Measurements from ENCODE around the gene P2RY2.
"Not testable (repeated sequence)": the region's sequence is repeated elsewhere in the genome, so short reads cannot be mapped to it uniquely, and the experiment has no call there.

P2RY2 gene

GRCh38 chr11:73188301-73188700, 29.8 kb upstream of the P2RY2 start:
- DNase-seq: no peak

DNA sequence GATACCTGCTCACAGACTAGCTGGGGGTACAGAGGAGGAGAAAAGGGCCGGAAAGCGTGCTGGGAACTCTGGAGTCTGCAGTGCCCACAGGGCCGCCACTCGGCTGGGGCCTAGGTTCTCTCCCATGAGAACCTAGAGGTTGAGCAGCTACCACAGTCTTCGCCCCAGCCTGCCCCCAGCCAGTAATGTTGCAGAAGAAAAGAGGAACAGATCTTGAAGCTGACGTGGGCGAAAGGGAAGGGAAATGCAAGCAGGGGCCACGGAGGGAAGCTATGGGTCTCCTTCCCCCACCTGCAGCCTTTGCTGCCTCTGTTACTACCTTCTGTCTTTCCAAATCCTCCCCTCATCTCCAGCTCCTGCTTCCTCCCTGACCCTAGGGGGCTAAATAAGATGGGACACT, 28.8 kb upstream of the P2RY2 start:
- no peak for DNase-seq

DNA sequence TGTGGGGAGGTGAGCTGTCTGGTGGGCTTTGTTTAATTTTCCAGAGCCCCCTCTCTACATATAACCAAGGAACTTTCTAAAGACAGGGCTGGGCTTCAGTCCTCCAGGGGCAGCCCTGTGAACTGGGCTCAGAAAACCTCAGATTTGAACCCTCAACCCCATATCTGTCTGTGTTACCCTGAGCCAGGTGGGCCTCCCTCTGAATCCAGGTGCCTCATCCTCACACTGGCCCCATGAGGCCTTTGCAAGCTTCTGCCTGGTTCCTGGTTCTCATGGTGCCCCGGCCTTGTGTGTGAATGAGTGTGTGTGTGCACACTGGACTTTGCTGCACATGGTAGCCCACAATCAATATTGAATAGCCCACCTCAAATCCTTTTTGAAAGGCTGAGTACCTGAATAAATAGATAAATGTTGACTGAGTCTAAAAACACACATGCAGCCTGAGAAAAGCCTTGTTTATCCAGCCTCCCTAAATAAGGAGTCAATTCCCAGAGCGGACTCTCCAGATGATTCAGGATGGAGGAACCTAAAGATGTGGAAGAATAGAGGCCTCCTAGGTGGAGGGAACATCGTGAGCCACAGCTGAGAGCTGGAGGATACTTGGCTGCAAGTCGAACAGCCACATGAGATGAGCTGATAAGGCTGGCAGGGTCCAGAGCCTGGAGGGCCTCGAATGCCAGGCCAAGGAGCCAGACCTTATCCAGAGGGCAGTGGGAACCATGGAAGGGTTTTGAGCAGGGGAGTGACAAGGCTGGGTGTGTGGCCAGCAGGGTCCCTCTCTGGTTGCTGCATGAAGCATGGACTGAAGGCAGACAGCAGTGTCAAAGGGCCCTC, 28.1 kb upstream of the P2RY2 start:
- DNase-seq: no peak

GRCh38 chr11:73190557-73190885, 27.6 kb upstream of the P2RY2 start:
- DNase-seq: no peak

GRCh38 chr11:73191151-73191550, 26.9 kb upstream of the P2RY2 start:
- DNase-seq: no peak

DNA sequence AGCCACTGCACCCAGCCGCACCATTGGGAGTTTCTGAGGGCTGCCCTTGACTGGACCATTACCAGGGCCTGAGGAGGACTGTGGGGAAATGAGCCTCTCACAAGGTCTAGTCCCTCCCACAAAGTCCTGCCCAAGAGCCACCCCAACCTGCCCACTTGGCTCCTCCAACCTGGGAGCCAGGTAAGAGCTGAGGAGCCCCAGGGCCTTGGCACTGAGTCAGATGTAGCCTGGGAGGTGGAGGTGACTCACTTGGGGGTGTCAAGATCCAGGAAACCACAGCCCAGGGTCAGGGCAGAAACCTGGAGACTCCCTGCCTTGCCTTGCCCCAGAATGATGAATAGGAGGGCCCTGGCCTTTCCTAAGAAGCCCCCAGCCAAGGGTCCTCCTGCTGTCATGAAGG, 25.8 kb upstream of the P2RY2 start:
- DNase-seq: no peak

GRCh38 chr11:73193251-73194033, 24.6 kb upstream of the P2RY2 start:
- DNase-seq: no peak

DNA sequence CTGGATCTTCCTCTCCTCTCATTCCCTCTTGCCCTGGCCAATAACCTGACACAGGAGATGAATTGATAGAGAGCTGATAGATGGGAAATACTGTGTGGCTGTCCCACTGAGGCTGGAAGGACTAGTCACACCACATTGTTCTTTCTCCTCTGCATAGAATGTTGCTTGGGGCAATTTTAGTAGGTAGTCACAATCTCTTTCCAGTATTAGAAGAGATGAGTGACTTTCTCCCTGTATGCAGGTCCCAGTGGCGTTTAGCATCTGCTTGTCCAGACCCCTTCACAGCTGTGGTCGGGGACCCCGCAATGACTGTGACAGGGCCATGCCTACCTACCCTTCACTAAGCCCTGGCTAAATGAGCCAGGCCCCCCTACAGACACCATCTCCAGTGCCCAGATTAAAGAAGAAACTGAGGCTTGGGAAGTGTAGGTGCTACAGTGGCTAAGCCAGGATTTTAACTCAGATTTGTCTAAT, 24.0 kb upstream of the P2RY2 start:
- no peak for DNase-seq

GRCh38 chr11:73194593-73194992, 23.5 kb upstream of the P2RY2 start:
- no peak for DNase-seq

DNA sequence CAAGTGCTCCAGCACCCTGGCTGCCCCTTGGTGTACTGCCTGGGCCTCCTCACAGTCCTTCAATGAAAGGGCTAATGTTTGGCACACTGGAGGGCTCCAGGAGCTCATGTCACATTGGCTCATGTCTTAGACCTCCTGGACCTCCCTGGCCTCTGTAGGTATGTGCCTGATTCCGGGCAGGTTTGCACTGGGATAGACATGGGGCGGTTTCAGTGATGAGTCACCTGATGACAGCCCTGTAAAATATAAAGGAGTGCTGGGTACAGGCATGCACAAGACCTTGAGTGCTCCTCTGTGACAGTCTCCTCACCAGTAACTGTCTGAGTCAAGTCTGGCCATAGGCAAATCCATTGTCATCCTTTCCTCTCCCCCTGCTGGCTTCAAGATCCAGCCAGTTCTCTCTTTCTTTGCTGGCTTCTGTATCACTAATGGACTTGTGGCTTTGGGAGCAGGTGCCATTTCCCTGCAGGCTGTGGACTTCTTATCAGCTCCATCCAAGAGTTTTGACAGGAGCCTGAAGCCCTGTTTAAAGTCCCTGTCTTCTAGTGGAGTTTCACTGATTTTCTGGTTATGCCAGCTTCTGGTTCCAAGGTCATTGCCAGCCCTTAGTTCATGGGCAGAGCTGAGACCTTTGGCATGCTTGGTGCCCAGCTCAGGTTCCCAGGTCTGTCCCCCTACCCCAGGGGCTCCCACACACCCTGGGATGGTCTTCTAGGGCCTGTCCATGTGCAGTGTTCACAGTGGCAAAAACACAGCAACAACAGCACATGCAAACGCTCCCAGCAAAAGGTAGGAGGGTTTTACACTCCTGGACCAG, 22.7 kb upstream of the P2RY2 start:
- no peak for DNase-seq

- no peak for DNase-seq
These were observed 21.5 kb upstream of the P2RY2 start for GRCh38 chr11:73196576-73196975.

DNA sequence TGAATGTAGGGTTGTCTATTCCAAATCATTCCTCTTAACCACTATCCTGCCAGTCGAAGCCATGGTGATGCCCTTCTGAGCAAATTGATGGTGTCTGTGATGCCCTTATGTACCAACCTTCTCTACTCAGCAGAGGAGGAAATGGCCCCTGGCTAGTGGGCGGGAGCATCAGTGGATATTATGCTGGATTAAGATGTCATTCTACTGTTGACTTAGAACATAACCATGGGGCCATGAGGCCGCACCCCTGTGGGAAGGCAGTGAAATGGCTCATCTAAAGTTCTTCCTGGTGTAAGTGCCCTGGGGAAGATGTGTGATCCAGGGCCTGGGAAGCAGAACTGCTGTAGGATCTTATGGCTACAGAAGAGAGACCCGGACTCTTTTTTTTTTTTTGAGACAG, 20.7 kb upstream of the P2RY2 start:
- no peak for DNase-seq

DNA sequence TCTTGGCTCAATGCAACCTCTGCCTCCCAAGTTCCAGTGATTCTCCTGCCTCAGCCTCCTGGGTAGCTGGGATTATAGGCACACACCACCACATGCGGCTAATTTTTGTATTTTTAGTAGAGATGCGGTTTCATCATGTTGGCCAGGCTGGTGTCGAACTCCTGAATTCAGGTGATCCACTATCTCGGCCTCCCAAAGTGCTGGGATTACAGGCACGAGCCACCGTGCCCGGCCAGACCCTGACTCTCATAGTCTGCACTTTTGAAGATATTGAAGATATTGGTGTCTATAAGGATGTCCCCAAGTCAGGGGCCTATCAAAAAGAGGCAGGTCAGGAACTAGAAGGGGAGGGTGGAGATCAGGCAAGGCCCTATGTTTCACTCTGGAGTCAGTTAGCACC, 20.3 kb upstream of the P2RY2 start:
- not testable (repeated sequence) for DNase-seq

- DNase-seq: no peak
These were observed 19.4 kb upstream of the P2RY2 start for GRCh38 chr11:73198677-73199076.

- DNase-seq: no peak
These were observed 18.6 kb upstream of the P2RY2 start for GRCh38 chr11:73199446-73199845.

DNA sequence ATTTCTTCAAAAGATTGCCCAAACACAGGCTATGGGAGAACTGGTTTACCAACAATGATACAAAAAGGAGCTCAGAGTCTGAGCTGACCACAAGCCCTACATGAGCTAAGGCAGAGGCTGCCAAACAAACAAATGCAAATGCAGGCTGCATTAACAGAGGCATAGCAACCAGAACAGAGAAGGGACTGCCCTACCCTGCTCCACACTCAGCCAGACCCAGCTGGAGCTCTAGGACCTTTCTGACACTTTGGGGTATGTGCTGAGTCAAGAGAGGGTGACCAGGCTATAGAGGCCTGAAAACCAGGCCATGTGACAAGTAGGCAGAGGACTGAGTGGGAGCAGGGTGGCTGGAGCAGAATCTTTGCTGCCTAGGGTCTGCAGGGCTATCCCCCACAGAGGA, 17.8 kb upstream of the P2RY2 start:
- DNase-seq: no peak

DNA sequence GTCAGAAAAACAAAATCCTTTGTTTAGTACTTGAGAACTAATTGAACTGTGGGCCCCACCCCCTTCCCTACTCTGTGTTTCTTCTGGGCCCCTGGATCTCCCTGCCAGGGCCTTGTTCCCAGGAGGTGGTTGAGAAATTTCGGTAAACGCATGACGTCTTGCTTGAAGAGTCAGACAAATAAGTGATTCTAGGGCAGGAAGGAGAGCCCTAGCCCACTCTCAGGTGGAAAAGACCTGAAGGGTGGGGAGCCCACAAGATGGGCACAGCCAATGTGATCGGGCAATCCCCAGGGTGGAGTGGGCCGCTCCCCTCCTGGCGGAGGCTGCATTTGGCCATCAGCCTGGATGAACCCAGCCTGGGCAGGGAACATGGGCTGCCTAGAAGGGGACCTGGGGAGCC, 16.8 kb upstream of the P2RY2 start:
- no peak for DNase-seq

DNA sequence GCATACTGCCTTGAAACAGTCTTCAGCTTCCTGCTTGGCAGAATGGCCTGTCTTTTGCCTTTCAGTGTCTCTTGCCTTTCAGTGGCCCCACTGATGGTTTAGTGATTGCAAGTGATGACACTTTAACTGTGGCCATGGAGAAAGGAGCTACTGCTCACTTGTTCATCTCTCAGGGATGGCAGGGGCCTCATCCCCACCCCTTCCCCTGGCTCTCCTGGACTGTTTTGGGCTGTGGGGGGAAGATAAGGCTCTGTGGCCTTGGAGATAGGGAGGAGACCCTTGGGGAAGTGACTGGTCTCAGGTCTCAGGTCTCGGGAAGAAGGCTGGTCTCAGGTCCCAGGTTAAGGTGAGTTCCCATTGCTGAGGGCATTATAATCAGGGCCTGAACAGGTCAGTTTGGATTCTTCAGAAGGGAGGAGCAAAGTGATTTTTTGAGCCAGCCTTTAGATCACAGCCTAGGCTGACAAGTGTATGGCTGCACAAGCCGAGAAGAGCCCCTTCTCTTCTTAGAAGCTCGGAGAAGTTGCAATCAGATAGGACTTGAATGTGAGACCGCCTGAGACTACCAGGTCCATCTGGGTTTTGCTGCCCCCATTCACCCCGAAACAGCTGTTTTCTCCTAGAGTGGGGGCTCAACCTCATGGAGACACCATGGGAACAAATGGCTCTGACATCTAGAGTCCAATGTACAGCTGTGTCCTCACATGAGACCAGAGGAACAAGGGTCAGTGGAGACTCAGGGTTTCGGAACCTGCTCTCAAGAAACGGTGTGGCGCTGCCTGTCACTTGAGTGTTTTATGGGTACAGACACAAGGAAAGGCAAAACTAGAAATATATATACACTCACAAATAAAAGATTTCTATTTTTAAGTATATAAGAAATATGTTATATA, 15.9 kb upstream of the P2RY2 start:
- no peak for DNase-seq

GRCh38 chr11:73203322-73203721, 14.8 kb upstream of the P2RY2 start:
- no peak for DNase-seq

DNA sequence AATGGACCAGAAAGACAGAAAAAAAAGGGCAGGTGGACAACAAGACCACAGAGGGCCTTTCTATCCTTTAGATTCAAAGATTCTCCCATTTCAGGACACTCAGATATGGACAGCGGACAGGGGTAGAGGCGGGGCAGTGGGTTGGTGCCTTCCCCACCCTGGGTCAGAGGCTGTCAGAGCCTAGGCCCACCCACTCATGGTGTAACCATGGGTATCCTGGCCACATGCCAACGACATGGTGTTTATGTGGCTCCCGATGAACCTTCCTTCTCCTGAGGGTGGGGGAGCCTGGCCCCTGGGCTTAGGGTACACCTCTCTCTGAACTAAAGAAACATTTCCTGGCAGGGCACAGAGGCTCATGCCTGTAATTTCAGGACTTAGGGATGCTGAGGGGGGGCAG, 14.3 kb upstream of the P2RY2 start:
- no peak for DNase-seq

DNA sequence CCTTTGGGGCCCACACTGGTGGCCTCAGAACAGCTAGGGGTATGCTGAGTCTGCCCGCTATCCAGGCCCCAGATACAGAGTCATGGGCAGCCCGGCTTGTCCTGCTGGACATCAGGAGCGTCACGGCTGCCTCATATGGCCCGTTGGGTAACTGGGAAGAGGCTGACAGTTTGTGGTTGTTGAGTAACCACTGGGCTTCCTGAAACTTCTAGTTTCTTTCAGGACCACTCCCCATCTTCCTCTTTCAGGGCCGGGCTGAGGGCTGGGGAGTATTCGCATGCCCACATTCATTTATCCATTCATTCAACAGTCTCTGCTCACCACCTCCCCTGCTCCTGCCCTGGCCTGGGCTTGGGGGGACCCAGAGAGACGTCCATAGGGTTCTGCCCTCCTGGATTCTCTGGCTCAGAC, 13.4 kb upstream of the P2RY2 start:
- no peak for DNase-seq

GRCh38 chr11:73205661-73206343, 12.3 kb upstream of the P2RY2 start:
- DNase-seq: no peak

Measured in activated CD4-positive, alpha-beta T cell treated with anti-CD3 and anti-CD28 coated beads, Interleukin-2, amount 50 U/mL, for 16 hours (primary cell).